Cerebellar nuclear complex (tissue), 1 donor: ENCODE data around the gene SIX5.
"Not testable (repeated sequence)": the region's sequence is repeated elsewhere in the genome, so short reads cannot be mapped to it uniquely, and the experiment has no call there.

Source experiments
- DNase-seq, 2 experiments: peaks; one replicate each; lab custom pipeline; 2025; lab: John Stamatoyannopoulos, UW

The SIX5 gene

DNA sequence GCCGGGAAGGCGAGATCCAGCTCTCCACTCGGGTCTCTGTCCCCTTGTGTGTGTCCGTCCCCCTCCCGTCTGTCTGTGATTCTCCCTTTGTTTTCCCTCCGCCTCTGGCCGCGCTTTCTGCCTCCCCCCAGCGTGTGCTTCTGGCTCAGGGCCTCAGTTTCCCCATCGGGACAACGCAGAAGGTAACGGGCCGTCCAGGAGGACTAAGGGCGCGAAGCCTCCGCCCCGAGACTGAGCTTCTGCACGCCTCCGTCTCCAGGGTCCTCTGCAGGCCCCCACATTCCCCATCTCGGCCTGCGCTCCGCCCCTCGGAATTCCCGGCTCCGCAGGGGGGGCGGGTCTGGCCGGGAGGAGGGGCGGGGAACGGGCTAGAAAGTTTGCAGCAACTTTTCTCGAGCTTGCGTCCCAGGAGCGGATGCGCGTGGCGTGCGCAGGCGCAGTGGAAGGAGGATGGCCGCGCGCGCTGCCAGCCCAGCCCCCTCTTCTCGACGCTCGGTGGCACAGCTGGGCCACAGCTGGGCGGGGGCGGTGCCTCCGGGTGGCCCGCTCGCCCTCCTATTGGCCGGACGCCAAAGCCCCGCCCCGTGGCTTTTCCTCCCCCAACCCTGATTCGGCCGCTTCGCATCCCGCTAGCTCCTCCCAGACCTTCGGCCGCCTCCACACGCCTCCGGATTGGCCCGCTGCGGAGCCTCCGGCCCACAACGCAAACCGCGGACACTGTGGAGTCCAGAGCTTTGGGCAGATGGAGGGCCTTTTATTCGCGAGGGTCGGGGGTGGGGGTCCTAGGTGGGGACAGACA lies at the start of gene SIX5:
Gene SIX5, minus strand, starts transcription at position 269 of the 799 bp plus-strand sequence. CDS start 408 bp downstream, outside the sequence.
- DNase-seq = no peak

DNA sequence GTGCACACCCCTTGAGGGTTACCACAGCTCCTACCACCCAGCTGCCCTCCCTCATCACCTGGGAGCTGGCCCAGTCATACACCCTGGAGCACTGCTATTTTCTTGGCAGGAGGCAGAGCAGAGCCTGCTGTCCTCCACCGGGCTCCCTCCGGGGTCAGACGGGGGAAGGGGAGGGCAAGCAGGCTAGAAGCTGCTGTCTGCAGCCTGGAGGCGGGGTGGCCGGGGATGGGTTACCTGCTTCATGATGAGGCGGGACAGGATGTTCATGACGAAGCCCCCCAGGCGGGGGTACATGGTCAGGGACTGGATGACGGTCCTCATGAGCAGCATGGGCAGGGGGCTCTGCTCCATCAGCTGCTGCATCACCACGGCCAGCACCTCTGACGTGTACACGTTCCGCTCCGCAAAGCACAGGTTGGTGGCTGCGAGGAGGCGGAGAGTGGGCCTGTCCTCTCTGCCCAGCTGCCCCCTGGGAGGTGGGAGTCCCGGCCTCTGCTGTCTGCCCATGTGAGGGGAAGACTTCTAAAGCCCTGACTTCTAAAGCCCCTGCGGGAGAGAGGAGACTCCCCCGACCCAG lies 48.8 kb upstream of the SIX5 start:
- DNase-seq = no peak

DNA sequence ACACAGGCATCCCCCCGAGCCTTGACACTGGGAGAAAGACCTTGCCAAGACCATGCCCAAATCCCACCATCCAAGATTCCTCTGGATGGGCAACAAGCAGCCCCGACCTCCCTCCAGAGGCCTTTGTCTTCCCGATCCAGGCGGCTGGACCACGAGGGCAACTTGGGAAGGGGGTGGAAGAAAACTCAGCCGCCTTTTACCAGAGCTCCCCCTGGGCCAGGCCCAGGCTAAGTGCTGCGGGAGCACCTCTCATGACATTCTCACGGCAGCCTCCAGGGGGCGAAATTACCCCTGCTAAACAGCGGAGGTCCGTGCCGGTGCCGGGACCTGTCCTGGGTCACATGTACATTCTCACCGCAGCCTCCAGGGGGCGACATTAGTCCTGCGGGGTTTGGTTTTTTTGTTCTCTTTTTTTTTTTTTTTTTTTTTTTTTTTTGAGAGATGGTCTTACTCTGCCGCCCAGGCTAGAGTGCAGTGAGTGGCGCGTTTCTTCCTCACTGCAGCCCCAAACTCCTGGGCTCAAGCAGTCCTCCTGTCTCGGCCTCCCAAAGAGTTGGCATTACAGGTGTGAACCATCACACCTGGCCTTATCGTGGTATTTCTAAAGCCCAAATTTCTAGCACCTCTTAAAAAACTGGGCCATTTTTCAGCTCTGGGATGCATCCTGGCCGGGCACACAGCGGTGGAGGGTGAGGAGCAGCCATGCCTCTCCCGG lies 48.1 kb upstream of the SIX5 start:
- DNase-seq = no peak

DNA sequence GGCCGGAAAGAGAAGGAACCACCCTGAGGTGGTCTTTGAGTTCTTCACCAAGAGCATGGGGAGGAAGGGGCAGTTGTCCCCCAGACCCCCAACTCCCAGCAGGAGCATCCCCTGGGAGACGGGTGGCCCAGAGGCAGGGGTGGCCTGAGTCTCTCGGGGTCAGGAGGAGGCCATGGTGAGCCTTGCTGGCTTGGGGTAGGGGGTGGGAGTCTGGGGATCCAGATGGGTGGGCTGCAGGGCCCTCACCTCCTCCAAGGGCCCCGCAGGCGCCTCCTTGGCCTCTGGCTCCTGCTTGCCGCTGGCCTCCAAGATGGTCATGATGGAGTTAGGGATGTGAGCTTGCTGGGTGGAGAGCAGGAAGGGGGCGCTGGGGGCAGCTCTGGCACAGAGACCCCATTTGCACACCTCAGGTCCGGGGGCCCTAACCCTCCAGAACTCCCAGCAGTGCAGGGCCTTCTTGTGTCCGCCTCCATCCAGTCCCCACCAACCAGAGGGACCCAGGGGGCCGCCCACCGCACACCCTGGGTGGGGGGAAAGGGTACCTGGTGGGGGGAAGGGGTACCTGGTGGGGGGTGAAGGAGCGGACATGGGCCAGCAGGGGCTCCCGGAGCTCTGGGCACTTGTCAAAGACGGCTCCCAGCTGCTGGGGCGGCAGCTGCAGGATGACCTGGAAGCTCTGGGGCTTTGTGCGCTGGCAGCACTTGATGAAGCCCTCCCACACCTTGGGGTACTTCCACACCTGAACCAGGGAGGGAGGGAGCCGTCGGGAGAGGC lies 47.4 kb upstream of the SIX5 start:
- no peak for DNase-seq

DNA sequence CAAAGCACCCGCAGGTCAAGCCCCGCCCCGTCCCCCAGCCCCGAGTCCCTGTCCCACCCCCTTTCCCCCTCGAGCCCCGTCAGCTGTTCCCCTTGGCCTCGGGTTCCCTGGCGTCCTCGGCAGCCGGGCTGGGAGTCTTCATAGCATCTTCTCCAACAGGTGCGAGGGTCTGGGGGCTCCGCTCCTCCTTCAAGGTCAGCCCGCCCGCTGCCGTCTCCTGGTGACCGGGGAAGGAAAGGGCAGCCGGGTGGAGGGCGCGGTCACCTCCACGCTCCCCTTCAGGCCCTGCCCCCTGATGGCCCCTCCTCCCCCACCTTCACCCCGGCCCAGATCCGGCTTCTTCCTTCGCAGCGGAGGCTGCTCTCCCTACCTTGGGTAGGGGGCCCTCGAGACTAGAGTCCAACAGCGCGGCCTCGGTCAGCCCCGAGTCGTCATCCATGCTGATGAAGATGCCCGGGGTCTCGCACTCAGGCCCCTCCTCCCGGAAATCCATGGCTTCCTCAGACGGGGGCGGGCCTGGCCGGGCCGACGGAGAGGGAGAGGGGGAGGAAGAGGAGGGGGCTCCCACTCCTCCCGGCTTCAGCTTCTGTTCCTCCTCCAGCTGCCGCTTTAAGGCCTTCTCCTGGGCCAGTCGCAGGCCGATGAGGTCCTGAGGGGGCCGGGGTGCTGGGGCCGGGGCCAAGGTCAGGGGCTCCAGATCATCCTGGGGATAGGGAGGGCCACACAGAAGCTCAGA lies 46.6 kb upstream of the SIX5 start:
- no peak for DNase-seq

DNA sequence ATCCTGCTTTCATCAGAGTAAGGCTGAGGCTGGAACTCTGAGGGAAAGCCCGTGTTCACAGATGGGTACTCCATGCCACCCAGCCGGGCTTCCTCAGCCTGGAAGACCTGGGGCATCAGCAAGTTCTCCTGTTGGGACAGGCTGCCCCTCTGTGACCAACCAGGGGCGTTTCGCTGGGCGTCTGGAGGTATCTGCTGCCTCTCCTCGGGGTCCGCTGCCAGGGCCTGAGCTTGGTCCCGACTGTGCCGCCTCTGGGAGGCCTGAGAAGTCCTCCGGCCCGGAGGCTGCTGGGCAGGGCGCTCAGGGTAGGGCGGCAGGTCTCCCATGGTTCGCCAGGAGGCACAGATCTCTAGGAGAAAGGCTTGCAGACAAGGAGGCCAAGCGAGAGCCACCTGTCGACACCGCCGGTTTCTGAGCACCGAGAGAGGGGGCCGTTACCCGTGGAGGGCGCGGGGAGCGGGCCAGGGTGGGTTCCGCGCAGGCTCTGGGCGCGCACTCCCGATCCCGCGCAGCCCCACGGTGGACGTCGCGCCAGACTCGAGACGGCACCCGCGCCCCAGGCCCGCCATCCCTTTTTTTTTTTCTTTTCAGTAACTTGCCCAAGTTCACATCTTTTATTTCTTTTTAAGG lies 45.9 kb upstream of the SIX5 start, which contains the start of gene RSPH6A:
Gene RSPH6A, minus strand, starts transcription at position 458 of the 630 bp plus-strand sequence. Its CDS starts 132 bp downstream, at position 326.
- DNase-seq = no peak

DNA sequence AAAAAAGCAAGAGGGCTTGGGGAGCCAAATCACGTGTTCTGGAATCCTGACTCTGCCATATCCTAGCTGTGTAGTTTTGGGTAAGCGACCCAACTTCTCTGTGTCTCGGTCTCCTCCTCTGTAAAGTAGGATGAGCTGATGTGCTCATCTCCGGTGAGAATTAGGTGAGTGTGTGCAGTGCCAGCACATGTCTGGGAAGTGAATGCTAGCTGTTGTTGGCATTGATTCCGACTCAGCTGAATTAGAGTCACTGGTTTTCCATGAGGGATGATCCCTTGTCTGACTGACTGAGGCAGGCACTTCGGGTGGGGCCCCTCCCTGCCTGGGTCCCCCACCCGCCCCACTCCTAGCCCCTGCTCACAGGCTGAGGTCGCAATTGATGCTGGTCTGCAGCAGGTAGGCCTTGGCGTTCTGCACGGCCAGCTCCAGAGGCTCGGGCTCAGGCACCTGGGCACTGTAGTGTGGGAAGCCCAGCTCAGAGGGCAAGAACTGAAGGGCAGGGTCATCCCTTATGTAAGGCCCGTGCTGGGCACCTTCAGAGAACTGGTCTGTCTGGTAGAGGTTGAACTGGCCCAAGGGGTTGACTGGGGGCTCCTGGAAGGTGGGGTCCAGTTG lies 45.2 kb upstream of the SIX5 start:
- DNase-seq = no peak

DNA sequence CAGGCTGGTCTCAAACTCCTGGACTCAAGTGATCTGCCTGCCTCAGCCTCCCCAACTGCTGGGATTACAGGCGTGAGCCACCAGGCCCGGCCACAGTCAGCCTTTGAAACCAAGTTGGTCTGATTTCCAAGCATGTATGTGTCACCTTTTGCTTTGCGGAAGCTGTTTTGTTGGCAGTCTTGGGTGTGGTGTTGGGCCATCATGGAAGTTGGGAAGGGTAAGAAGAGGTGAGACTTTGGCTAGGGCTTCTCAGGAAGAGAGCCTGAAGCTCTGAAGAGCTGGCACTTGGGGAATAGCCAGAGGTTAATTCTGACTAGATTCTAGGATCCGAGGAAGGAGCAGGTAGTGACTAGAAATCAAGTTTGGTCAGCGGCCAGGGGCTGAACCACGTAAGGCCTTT lies 43.2 kb upstream of the SIX5 start:
- no peak for DNase-seq

DNA sequence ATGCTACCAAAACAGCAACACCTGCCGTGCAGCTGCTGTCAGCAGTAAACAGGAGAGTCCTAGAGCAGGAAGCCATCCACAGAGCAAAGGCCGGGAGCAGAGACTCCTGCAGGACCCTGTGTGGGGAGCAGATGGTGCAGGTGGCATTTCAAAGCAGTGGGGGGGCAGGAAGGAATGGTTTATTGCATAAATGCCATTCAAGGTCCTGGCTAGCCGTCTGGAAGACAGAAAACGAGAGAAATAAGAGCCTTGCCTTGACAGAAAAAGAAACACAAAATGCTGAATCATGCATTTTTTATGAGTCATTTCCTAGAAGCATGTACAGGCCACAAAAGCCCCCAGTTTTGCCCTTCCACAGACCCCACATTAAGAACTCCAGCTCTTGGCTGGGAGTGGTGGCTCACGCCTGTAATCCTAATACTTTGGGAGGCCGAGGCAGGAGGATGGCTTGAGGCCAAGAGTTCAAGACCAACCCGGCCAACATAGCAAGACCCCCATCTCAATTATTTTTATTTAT lies 40.6 kb upstream of the SIX5 start:
- no peak for DNase-seq

DNA sequence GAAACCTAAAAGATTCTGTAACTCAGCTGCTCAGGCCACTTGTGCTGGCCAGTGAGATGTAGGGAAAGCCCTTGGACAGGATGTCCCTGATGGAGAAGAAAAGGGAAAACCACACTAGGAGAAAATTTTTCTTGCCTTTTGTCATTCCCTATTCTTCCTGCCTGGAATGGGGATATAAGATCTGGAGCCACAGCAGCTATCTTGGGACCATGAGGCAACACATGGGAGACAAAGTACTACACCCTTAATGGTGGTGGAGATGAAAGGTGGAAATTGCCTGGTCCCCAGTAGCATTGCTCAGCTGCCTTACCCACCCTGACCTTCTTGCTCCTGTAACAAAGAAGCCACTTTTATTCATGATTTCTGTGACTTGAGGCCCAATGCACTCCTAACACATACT lies 36.7 kb upstream of the SIX5 start:
- DNase-seq = no peak

DNA sequence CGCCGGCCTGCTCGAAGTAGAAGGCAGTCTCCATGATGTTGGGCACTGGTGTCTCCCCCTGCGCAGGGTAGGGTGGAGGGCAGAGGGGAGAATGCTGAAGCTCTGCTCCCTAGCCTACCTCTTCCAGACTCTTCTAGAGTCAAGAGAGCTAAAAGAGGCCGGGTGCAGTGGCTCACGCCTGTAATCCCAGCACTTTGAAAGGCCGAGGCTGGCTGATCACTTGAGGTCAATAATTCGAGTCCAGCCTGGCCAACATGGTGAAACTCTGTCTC lies 35.8 kb upstream of the SIX5 start:
- no peak for DNase-seq

DNA sequence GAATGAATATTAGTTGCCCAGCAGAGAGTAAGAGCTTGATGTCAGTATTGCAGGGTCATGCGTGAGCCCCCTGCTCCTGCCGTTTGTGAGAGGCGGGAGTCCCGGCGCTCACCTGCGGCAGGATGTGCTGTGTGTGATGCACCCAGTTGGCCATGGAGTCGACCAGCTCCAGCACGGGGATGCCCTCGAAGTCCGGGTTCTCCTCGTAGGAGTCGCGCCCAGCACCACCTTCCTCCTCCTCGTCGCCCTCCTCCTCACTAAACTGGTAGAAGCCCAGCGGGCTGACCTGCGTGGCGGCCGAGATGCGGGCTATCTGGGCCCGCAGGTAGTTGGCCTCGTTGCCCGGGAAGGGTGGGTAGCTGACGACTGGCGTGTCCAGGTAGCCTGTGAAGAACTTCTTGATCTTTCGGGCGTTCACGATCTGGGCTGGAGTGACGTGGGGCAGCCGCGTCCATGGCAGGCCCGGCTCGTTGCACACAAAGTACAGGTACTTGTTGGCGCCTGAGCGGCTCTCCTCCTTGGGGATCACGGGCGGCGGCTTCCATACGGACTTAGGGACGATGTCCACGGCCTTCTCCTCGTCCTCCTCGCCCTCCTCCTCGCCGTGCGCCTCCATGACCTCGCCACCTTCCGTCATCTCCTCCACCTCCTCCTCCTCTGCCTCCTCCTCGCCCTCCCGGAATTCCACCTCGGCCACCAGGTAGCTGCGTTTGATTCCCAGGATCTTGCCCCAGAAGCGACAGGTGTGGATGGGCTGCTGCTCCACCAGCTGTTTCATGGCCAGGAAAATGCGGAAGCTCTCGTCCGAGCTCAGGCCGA lies 35.3 kb upstream of the SIX5 start:
- DNase-seq = no peak

DNA sequence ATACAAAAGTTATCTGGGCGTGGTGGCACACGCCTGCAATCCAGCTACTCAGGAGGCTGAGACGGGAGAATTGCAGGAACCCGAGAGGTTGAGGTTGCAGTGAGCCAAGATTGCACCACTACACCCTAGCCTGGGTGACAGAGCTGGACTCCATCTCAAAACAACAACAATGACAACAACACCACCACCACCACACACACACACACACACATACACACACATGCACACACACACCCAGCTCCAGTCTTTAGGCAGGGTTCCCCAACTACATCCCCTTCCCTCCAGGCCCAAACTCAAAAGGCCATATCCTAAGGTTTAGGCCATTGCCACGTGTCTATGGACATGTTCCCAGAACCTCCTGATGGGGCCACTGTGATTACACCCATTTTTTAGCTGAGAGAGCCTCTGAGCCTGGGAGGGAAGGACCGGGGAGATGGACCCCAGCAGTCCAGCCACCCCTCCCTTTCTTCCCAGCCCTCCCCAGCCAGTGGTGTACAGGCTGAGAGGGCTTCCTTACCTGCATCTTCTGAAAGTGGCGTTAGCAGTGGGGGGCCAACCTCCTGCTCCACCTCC lies 32.6 kb upstream of the SIX5 start:
- no peak for DNase-seq

DNA sequence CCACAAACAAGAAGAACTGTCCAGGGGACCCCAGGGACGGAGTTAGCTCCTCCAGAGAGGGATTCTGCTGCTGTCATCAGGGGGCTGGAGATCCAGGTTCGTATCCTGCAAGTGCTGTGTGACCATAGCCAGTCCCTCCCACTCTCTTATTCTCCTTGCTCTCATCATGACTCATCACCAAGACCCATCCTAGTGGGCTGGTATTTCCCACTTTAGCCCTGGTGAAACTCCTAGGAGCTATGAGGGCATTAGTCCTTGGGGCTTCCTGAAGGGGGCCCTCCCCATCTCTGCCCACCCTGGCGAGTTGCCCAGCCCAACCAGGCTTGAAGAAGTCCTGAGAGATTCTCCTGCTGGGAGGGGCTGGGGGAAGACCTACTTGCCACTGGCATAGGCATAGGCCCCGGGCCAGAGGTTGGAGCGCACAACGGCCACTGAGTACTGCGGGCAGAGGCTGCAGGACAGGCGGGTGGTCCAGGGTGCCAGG lies 31.1 kb upstream of the SIX5 start:
- no peak for DNase-seq

DNA sequence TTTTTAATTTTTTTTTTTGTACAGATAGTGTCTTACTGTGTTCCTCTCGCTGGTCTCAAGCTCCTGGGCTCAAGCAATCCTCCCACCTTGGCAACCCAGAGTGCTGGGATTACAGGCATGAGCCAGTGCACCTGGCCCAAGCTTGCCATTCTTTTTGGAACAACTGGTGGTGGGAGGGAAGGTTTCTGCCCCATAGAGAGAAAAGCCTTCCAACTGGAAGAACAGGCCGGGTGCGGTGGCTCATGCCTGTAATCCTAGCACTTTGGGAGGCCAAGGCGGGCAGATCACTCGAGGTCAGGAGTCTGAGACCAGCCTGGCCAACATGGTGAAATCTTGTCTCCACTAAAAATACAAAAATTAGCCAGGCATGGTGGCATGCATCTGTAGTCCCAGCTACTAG lies 30.5 kb upstream of the SIX5 start:
- not testable (repeated sequence) for DNase-seq

DNA sequence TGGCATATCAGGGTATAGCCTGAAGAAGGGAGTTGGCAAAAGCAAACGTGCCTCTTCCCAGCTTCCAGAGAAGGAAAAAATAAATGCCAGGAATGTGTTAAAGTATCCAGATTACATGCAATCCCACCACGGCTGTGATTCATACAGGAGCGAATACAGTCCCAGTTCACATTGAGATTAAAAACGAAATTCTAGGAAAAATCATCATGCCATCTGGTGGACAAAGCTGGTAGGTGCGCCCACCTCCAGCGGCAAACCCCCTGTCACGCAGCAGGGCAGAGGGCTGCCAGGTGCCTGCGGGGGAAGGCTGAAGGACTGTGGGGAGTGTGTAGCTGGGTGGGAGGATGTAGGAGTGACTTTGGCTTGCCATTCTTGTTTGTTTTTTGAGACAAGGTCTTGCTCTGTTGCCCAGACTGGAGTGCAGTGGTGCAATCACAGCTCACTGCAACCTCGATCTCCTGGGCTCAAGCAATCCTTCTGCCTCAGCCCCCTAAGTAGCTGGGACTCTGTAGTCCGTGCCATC lies 30.0 kb upstream of the SIX5 start:
- DNase-seq = no peak

DNA sequence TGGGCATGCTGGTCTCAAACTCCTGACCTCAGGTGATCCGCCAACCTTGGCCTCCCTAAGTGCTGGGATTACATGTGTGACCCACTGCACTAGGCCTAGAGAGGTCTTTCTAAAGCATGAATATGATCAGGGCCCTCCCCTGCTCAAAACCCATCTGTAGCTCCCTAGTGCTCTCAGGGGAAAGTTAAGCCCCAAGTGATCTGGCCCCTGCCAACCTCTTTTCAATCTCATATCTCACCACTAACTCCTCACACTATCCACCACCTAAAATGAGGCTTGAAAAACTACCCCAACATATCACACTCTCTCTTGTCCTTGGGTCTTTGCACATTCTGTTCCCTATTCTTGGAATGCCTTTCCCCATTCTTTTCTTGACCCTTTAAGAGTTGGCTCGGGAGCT lies 25.6 kb upstream of the SIX5 start:
- DNase-seq = no peak

DNA sequence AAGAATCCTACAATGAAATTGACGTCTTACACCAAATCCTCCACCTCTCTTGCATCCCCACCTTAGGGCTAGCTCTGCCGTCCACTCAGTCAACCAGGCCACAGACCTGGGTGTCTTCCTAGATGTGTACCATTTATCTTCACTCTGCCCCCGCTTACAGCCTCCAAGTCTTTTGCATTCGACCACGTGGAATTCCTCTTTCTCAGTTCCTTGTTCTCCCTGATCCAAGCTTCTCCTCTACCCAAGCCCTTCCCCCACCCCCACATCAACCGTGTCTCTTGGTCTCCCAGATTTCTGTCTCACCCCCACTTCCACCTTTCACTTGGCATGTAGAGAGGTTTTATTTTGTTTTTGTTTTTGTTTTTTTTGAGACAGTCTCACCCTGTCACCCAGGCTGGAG lies 24.8 kb upstream of the SIX5 start:
- DNase-seq = no peak

DNA sequence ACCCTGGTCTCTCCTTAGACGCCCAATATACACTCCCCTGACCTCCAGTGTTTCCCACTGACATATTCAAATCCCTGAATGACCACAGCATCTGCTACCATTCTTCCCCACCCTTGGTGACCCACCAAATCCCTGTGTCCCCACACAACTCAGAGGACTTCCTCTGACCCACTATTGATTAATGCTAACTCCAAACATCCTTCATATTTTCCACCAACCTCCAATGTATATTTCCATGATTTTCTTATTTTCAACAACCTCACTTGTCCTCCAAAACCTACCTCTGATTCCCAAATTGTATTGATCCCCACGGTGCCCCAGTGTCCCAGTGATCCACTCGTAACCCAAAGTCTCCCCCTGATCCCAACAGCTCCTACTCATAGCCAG lies 24.1 kb upstream of the SIX5 start:
- no peak for DNase-seq
